Measurements from ENCODE around the gene PDXK. TPM values are rescaled to one million over a fixed set of nuclear protein-coding genes. Genes with fewer than 3 reads are reported as not detected.

The PDXK gene
- total RNA-seq, 1 donor from 2014 or later: 47.0 TPM

DNA sequence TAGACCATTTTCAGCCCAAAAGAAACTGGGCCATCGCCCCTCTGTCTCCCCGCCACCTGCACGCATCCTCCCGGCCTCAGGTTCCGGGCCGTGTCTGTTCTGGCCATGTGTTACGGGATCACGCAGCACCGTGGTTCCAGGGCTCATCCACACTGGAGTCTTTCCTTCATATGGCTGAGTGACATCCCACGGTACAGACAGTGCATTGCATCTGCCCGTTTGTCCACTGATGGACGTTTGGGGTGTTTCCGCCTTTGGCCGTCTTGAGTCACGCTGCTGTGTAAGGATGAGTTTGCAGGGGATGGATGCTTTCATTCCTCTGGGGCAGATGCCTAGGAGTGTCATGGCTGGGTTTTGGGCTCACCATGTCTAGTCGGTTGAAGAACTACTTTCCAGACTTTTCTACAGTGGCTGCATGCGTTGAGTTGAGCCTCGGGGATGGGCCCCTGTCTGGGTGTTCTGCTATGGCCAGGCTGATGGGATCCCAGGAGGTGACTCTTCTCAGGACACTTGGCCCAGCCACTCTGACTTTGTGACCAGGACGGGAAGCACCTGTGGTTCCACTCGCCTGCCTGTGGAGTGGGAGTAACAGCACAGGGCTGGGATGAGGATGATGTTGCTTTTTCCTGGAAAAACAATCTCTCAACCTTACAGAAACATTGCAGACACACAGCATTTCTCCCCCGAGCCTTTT is 87.2 kb downstream of the PDXK start:
- no peak for DNase-seq

DNA sequence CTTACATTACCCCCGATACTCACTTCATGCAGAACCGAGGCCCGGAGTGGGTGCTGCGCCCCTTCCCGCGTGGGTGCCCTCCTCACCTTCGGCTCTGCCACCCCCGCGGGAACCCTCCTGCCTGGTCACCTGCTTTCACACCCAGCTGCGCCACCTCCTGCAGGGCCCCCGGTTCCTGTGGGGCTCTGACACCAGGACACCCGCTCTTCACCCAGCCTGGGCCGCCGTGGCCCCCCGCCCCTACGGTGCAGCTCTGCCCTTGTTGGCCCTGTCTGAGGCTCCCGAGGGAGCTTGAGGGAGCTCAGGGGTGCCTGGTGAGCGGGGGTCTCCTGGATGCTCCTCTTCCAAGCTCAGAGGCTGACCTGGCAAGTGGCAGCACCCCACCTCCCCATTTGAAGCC is 89.4 kb downstream of the PDXK start:
- no peak for DNase-seq

DNA sequence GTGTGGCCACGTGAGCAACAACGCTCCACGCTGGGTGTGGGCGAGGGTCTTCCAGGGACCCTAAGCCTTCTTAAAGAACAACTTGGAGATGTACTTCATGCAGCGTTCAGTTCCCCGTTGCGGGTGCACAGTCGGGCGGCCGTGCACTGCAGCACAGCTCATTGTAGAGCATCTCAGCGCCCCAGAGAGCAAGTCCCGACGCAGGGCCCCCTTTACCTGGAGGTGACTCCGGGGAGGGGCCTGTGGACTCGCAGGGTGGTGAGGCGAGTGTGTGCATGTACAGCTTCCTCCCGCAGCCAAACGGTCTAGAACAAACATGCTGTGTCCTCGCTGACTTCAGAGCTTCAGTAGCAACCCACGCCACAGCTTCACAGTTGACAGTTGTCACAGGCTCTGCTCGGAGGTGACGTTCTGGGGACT is 89.9 kb downstream of the PDXK start:
- DNase-seq: no peak

DNA sequence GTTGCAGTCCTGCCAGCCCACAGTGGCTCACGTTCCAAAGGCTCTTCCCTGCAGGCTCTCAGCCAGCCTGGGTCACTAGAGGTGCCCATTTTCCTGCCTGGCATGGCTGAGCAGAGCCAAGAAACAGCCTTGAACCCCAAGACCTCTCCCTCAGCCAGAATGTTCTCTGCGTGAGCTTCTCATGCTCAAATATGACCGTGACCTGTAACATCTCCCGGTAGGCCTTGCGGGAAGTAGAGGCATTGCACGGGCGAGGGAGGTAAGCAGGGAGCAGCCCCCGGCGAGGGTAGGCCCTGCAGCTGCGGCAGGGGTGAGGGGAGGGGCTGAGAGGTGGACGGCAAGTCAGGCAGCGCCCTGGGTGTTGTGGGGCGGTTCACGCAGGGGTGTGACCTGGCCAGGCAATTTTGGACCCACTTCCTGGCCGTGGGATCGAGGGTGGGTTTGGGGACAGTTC is 90.4 kb downstream of the PDXK start:
- DNase-seq: no peak

DNA sequence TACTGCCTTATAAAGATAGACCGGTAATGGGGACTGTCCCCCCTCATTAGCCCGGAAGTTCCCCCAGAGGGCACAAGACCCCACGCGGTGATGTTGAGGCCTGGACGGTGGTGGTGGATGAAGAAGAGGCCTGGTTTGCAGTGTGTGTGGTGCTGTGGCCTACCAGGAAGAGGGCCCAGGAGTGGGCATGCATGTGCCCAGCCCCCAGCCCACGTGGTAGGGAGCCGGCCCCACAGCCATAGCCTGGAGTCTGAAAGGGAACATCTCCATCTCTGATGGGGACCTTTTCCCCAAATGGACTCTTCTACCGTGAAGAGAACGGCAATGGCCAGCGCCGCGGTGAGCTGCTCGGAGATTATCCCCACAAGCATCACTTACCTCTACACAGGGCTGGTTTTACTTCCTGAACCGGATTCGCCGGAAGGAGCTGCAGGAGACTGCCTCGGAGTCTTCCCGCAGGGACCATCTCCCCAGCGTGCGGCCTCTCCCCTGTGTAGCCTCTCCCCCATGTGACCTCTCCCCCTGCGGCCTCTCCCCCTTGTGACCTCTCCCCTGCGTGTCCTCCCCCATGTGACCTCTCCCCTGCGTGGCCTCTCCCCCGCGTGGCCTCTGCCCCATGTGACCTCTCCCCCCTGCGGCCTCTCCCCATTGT is 91.0 kb downstream of the PDXK start:
- no peak for DNase-seq

DNA sequence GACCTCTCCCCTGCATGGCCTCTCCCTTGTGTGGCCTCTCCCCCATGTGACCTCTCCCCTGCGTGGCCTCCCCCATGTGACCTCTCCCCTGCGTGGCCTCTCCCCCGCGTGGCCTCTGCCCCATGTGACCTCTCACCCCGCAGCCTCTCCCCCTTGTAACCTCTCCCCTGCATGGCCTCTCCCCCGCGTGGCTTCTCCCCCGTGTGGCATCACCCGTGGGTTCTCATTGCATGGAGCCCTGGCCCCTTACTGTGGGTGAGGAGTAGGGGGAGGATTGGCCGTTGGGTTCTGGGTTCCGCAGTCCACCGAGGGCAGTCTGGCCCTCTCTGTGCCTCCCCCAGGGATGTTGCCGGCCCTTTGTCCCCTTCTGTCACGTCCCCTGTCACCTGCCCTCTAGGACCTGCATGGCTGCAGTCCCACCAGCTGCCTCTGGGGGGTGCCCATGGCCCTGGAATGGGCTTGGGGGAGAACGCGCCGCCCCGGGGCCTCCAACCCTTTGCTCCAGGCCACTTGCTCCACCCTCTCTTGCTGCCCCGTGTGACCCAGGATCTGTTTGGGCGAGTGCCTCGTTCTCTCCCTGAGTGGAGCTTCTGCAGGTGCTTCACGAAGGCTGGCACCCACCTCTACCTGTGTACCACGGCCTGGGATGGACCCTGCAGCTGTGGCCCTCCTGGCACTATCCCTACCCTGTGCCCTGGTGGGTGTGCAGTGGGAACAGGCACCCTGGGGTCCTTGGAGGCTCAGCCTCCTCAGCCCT is 91.8 kb downstream of the PDXK start:
- peak; percentile 83 for DNase-seq

DNA sequence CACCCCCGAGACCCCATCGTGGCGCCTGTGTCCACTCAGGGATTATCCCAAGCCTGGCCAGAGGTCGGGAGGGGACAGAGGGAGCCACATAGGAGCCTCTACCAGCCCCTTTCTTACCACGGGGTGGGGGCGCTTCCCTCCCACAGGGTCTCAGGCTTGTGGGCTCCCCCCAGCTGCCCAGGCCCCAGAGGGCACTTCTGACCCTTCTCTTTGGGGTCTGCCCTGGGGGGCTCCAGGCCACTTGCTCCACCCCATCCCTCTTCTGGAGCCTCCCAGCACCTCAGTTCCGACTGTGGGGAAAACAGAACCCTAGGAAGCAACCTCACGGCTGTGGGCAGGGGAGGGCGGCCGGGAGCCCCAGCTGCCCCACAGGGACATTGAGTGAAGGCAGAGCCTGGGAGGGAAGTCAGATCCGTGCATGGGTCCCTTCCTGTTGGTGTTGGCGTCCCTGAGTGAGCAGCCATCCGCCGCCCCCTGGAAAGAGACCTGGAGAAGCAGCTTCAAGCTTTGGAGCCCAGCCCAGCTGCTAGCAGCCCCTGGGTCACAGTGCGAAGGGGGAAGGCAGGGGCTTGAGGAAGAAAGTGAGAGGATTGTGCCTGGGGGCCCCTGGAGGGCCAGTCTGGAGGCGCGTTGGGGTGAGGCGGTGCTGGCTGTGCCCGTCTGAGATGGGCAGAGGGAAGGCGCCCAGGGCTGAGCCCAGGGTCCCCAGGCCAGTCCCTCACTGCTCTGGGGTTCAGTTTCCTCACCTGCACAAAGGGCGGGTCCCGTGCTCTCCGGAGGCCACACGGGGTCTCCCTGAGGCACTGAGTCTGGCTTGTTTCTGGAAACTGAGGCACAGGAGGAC is 92.6 kb downstream of the PDXK start:
- DNase-seq: peak; percentile 20

Other genes with a start within 250 kb of the PDXK start
- gene HSF2BP, start 59.6 kb upstream of the PDXK start, total RNA-seq: 0.65 and 0.68 TPM in 2 replicates
- 36.1 and 40.6 TPM in 2 replicates for gene RRP1B, start 59.6 kb upstream of the PDXK start, total RNA-seq
- gene CSTB, start 57.2 kb downstream of the PDXK start, total RNA-seq: 6.3 and 8.5 TPM in 2 replicates
- gene RRP1, start 70.4 kb downstream of the PDXK start, total RNA-seq: 18.4 and 22.7 TPM in 2 replicates
- gene AGPAT3, start 146.1 kb downstream of the PDXK start, total RNA-seq: 56.8 and 153 TPM in 2 replicates

All from dermis blood vessel endothelial cell (primary cell).